HG03354 (cell line): ENCODE measurements around the gene S100A4.

Source experiments
- ATAC-seq: cut with Tn5 transposase; IDR thresholded peaks from one replicate; pipeline ENCODE4 v1.9.1; 2021; ENCODE audit warnings: mild to moderate bottlenecking; ENCODE audit not compliant: unreplicated experiment, poor library complexity, severe bottlenecking

The S100A4 gene

DNA sequence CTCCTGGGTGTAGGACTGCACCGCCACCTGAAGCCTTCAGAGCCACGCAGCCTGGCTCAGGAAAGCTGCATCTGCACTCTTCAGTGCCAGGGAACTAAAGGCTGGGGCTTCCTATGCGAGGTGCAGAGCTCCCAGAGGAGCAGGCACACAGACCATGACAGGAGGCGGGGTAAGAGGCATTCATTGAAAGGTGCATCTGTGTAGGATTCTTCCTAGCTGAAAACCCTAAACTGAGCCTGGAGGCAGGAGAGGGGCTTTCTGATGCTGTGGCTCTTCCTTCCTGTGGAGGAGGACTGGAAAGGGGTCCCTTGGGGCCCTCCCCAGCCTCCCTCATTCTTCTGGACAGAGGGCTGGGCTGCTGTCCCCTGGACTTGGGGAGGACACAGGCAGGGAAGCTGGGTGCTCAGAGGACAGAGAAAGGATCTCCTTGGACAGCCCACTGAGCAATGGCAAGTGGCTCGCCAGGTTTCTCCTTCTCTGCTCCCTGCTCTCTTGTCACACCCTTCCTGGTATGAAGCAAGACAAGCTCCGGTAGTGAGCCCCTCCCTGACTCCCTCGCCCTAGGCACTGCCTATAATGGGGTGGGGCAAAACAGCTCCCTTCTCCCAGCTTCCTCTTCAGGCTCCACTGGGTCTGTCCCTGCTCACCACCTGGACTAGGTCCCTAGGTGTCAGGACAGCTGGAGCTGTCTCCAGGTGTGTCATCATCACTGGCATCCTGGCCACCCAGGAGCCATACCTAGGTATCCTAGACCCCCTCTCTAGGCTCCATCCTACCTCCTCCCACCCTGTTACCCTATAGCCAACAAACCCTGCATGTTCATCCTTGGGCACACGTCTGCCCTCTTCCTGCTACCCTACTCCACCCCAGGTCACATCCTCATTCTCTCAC, 29.9 kb downstream of the S100A4 start:
- ATAC-seq: no peak

DNA sequence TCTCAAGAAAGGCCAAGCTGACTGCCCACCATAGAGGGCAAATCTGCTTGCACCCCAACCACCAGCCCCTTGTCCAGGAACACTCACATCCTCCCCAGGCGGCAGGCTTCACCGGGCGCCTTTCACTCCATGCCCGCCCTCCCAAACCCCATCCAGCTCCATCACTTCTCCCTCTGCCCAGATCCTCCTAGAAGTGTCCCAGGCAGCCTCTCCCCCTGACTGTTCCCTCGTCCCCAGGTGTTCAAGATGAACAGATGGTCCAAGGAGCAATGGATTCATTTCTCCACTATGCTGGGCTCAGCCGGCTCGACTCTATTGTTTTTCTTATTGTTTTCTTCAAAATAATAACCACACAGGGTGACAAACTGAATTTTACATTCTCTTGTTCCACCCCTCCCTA, 31.9 kb downstream of the S100A4 start:
- no peak for ATAC-seq

DNA sequence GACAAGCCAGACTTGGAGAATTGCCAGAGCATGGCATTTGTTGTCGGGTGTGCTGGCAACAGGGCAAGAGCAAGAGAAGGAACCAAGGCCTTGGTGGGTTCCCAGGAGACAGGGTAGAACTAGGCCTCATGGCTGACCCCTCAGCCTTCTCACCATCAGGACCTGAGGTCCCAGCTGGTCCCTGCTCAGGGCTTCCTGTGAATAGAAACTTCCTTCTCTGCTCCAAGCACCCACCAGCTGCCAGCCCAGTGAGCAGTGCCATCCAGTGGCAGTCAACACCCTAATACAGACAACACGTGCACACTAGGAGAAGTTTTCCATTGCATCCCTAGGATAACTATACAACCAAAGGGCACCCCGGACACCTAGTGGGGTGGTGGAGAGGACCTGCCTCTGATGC, 32.6 kb downstream of the S100A4 start:
- ATAC-seq: no peak

DNA sequence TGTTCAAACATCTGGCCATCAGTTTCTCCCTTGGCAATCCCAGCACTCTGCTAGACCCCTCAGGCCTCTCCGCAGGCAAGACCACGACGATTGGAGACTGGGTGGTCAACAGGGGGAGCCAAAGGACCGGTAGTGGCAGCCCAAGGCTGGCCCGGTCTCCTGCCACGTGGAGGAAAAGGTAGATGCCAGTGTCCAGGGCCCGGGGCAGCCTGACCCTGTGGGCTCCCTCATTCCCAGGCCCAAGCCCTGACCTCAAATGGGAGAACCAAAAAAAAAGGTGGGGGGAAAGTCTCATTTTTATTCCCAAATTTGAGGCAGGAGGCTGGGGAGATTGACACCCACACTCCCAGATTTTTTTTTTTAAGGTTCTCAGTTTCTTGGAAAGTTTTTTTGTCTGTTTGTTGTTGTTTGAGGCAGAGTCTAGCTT, 34.6 kb downstream of the S100A4 start:
- ATAC-seq: no peak

- ATAC-seq: no peak
Measured at GRCh38 chr1:153509729-153510354, 35.8 kb downstream of the S100A4 start.

DNA sequence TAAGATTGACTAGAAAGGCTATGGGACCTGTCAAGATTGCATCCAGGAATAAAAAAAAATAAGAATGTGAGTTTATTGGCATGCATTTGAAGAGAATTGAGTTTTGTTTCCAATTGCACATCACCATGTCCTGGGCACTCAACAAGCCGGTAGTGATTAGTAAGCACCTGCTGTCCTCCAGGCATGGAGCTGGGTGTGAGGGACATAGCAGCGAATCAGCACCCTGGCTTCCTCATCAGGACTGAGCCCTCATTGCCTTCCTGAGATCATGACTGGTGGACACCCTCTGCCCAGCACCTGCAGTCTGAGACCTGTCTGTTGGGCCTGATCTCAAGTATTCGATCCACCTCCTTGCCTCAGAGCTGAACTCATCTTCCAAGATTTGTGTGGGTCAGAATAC, 36.6 kb downstream of the S100A4 start:
- no peak for ATAC-seq

DNA sequence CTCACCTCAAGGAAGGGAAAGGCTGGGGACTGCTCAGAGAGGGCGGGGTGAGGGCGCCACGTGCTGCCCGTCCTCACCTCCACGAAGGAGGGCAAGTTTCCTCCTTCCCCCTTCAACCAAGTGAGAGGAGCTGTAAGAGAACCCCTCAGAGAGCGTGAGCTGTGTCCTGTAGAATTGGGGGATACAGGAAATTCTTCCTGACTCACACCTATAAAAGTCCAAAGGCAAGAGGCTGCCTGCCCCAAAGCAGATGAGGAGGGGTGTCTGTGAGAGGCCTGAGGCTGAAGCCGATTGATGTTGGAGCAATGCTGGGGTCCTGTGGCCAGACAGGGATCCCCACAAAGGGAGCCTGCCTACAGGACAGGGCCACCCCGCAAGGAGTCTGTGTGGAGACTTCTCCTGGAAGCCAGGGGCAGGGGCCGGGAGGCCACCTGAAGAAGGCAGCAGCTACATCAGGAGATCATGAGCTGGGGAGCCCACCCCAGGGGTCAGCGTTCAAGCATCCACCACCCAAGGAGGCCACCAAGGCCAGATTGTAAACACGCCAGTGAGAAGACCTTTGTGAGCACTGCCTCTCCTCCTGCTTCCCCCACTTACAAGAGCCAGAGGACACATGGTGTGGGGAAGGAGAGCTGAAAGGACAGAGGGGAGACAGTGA, 37.6 kb downstream of the S100A4 start:
- ATAC-seq: no peak

- ATAC-seq: no peak
Measured at GRCh38 chr1:153506831-153507413, 38.7 kb downstream of the S100A4 start.

DNA sequence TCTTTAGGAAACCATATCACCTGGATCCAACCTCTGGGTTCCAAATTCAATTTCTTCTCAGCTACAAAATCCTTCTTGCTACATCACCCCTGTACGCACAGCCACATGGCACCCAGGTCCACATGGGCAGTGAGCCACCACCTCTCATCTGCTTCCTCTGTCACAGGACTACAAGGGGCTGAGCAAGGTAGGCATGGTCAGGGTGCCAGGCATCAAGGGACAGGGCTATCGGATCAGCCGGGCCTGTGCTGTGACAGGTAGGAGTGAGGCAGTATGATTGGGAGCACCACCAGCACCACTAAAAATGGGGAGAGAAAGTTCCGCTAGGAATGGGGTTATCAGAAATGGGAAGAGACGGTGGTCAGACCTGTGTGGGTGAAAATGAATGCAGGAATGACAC, 39.2 kb downstream of the S100A4 start:
- no peak for ATAC-seq

GRCh38 chr1:153505576-153505975, 40.0 kb downstream of the S100A4 start:
- no peak for ATAC-seq

GRCh38 chr1:153503766-153504165, 41.8 kb downstream of the S100A4 start:
- no peak for ATAC-seq

DNA sequence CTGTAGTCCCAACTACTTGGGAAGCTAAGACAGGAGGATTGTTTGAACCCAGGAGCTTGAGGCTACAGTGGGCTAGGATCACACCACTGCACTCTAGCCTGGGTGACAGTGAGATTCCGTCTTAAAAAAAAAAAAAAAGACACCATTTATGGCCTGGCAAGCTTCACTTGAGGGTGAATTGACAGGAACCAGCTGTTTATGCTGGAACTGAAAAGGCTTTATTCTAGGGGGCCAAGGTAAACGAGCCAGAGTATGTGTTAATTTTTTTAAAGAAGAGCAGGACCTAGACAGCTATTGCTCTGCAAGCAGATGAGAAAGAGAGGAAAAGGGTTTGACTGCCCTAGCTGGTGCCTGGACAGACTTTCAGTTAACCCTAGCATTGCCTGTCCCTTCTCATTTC, 46.9 kb downstream of the S100A4 start:
- ATAC-seq: no peak

DNA sequence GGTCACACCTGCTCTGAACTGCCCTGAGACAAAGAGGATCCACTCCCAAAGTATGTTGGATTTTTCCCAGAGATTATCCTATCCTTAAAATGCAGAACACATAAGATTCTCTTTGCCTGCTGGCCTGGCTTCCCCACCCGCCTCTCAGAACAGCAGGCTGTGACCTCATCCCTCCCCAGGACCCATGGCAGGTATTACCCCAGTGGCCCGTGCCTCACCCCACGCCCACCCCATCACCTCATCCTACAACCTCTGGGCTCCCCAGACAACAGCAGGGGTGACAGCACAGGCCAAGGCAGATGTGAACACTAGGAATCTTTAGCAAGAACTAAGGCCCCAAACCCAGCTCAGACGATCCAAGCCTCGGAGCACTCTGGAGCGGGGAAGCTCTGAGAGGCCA, 50.1 kb downstream of the S100A4 start:
- ATAC-seq: peak; percentile 22

DNA sequence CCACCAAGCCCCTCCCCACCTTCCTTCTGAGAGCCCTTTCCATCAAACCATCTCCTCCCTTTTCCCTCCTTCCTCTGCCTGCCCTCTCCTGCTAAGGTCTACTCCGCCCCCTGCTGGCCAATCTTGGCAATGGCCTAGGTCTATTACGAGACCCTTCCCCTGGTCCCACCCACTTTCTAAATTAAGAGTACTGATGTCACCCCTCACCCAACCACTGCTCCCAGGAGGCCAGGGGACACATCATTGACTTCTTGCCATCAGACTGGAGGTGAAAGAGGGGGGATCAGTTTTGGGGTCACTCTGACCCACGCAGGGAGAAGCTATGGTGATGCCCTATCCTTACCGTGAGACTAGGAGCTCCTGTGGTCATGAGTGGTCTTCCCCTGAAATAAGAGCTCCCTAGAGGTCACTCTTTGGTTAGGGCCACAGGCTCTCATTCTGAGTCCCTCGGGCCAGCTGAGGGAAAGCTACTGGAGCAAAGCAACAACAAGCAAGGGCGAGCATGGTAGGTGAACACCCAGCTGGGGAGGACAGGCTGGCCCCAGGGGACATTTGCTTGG, 50.5 kb downstream of the S100A4 start:
- ATAC-seq: peak; percentile 51
